Limb (tissue), 2 donors: Measurements from ENCODE around the gene SEMA3F.

Source experiments
- DNase-seq, 2 donors: peaks; one replicate each; pipeline ENCODE4 v3.0.0-alpha.2; 2016; ENCODE audit errors: extremely low spot score in 2 of 2

SEMA3F gene

DNA sequence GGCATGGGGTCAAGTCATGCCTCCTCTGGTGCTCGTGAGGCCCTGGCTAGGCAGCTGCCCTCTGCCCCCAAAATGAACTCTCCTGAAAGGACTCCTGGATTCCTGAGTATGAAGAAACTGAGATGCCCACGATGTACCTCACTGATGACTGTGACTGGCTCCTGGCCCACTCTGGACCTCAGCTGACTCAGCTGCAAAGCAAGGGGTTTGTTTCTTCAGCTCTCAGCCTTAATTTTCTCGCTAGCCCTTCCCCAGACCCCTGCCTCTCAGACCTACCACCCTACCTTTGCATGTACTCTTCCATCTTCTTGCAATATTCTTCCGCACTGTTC, 75.6 kb downstream of the SEMA3F start:
- no peak for DNase-seq

- no peak for DNase-seq
These were observed 76.5 kb downstream of the SEMA3F start for GRCh38 chr3:50231581-50231980.

- no peak for DNase-seq
These were observed 77.2 kb downstream of the SEMA3F start for GRCh38 chr3:50232303-50232702.

DNA sequence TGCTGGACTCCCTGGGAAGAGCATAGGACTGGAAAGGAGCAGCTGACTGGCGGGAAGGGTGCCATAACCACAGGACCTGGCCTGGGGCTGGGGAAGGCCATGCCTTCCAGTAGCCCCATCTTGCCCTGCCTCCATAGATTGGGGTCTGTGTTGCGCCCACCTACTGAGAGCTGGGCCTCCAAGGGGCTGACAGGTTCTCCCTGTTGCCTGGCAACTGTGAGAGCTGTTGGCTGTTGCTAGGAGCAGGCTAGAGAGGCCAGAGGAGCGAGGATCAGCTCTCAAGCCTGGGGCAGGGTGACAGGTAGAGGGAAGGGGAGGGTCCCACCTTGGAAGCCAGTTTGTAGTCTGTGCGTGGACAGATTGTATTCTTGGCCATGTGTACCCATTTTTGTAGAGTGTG, 78.1 kb downstream of the SEMA3F start:
- no peak for DNase-seq

DNA sequence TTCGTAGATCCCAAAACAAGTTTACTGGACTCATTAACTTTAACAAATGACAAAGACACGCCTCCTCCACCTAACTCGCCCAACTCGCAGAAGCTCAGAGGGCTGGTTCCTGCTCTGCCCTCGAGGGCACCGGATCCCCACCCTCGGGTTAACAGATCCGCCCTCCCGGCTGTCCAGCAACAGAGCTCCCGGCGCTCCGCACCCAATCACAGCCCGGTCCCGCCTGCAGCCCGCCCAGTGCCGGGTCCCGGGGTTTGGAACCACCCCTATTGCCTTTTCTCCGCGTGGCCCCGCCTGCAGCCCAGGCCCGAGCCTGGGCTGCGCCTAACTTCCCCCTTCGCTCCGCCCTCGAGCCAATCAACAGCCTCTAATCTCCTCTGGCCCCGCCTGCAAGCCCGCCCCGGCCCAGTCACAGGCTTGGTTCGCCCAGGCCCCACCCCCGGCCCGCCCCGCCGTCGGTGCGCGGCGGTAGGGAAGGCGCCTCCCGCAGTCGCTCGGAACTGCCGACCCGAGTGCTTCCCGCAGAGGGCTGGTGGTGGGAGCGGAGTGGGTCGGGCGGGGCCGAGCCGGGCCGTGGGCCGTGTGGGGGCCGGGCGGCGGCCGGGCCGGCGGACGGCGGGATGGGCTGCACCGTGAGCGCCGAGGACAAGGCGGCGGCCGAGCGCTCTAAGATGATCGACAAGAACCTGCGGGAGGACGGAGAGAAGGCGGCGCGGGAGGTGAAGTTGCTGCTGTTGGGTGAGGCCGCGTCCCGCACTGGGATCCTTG, 80.8 kb downstream of the SEMA3F start, which contains the start of gene GNAI2:
Gene GNAI2, plus strand, starts transcription at position 489 of the 768 bp plus-strand sequence. Its CDS starts 132 bp downstream, at position 621.
- DNase-seq, result peak; percentile 98 to 100

DNA sequence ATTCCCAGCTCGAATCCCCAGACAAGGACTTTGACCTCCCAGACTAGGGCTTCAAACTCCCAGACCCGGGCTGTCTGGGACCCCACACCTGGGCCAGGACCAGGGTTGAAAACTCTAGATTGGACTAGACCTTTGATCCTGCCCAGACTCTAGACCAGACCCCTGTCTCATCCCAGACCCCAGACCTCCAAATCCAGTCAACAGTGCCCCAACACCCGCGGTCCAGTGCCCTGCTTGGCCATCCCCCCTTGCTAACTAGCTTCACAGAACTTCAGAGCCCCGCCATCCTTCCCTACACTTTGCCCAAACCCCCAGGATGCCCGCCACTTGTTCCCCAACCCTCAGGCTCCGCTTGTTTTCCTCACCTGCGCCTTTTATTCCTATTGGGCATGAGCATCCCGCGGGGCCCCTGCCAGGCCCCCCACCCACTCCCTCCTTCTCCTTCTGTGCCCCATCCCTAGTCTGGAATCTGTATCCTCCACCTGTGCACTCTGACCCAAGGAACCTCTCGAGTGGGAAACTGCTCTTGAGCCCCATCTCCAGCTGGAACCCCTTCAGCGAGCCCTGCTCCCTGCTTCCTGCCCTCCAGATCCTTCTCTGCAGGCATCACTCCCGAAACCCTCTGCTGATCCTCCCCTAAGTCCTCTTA, 81.5 kb downstream of the SEMA3F start:
- no peak for DNase-seq

- DNase-seq, result no peak
These were observed 82.1 kb downstream of the SEMA3F start for GRCh38 chr3:50237133-50237651.

GRCh38 chr3:50237754-50238548, 82.8 kb downstream of the SEMA3F start:
- peak in 1 of 2 donors; percentile 73 for DNase-seq

DNA sequence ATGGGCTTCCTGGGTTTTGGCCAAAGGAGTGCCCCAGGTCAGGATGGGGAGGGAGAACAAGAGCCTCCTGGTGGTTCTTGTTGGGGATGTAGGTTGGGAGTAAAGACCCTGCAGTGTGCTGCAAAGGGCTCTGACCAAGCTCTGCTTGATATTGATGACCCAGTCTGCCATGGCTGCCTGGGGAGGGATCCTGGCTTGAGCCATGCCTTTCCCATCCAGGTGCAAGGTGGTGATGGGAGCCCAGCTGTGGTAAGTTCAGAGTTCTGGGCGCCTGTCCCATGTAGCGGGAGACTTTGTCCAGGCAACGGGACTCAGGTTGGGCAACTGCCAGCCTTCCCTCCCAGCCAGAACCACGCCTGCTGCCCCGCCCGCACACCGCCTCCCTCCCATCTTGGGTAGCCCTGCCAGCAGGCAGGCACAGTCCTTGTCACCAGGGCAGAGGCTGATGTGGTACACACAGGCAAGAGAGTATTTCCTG, 83.5 kb downstream of the SEMA3F start:
- no peak for DNase-seq
